K562 (cell line): ENCODE results near the gene PSMC1. TPM values are rescaled to one million over a fixed set of nuclear protein-coding genes. Genes with fewer than 3 reads are reported as not detected.
A peak's percentile ranks its signal among the peaks of the same experiment; 100 is the strongest.

Source experiments
- EGR1 ChIP-seq: fragments of 450-650 bp; conservative IDR thresholded peaks from 2 replicates; pipeline ENCODE4 v1.6.1; 2017; ENCODE audit warnings: mild to moderate bottlenecking
- EWSR1 ChIP-seq: fragments of 450-650 bp; IDR thresholded peaks from 2 replicates; pipeline ENCODE4 v1.6.1; 2018; ENCODE audit warnings: borderline replicate concordance, mild to moderate bottlenecking, low read depth, moderate library complexity; ENCODE audit not compliant: partially characterized antibody
- HNRNPL ChIP-seq: fragments of 200-400 bp; formaldehyde crosslinking; IDR thresholded peaks from 2 replicates; pipeline ENCODE4 v1.6.1; 2017; ENCODE audit warnings: low read depth, mild to moderate bottlenecking, low read length
- KAT2B ChIP-seq: IDR thresholded peaks from one replicate; pipeline ENCODE4 v1.6.1; 2012; ENCODE audit warnings: low read depth, mild to moderate bottlenecking, control low read depth, inconsistent platforms, low read length, moderate library complexity
- NFRKB ChIP-seq: fragments of 450-650 bp; IDR thresholded peaks from 2 replicates; pipeline ENCODE4 v1.6.1; 2016; ENCODE audit warnings: low read depth
- RNF2 ChIP-seq: sonication (generic); IDR thresholded peaks from 2 replicates; pipeline ENCODE4 v1.6.1; 2016
- SLC30A9 ChIP-seq: fragments of 250-450 bp; sonication (Bioruptor Pico); IDR thresholded peaks from 2 replicates; pipeline ENCODE4 v1.8.0; 2022; ENCODE audit warnings: mild to moderate bottlenecking, moderate library complexity
- TOE1 ChIP-seq, 2 experiments: fragments of 450-650 bp in 1 of 2; sonication (generic) in 1 of 2; formaldehyde crosslinking in 1 of 2; IDR thresholded peaks; 2 replicates each; pipeline versions ENCODE4 v1.7.1 to v1.8.0; 2016 to 2022; ENCODE audit warnings: borderline replicate concordance in 2 of 2, mild to moderate bottlenecking in 2 of 2, antibody characterized with exemption in 1 of 2, inconsistent platforms in 1 of 2, low read depth in 1 of 2, missing genetic modification reagents in 1 of 2, moderate library complexity in 1 of 2
- polyA plus RNA-seq, 8 experiments: library from polyadenylated mRNA; depleted of rRNA in 4 of 8; stranded (reverse) in 5 of 8; unstranded in 3 of 8; fragments of >200 nt; fragmentation: Nextera tagmentation in 2 of 8; fragmentation: Illumina TruSeq in 1 of 8; extraction: Ambion mirVana in 2 of 8; extraction: Trizol in 1 of 8; gene quantifications; 2 replicates each; pipeline versions ENCODE4 v1.2.1 to v1.2.3, GENCODE V29; 2011 to 2014; ENCODE audit warnings: inconsistent platforms in 1 of 8, missing spikeins in 1 of 8
- total RNA-seq, 7 experiments: library from RNA; depleted of rRNA in 6 of 7; stranded (reverse); fragments of >200 nt in 6 of 7; fragmentation: Illumina TruSeq in 2 of 7; extraction: Trizol in 2 of 7; gene quantifications; 2 replicates each; pipeline versions ENCODE4 v1.2.1 to v1.2.3, GENCODE V29; 2011 to 2021; ENCODE audit warnings: low replicate concordance in 1 of 7
- TF ChIP-seq, protein P1 (sequence below), 3 experiments: fragments of 200-800 bp in 1 of 3; sonication (Bioruptor generic) in 1 of 3; sonication (generic) in 1 of 3; formaldehyde crosslinking in 1 of 3; IDR thresholded peaks; 2 replicates each; pipeline versions ENCODE4 v1.6.1 to v1.8.0; 2016 to 2022; ENCODE audit warnings: mild to moderate bottlenecking in 2 of 3, missing compliant biosample characterization in 2 of 3, missing genetic modification characterization in 2 of 3, missing genetic modification reagents in 1 of 3
- TF ChIP-seq, protein P2 (sequence below), 2 experiments: fragments of 450-650 bp in 1 of 2; sonication (generic) in 1 of 2; formaldehyde crosslinking in 1 of 2; IDR thresholded peaks in 1 of 2; conservative IDR thresholded peaks in 1 of 2; 2 replicates each; pipeline versions ENCODE4 v1.6.1 to v1.8.1; 2016 to 2023; ENCODE audit warnings: mild to moderate bottlenecking in 2 of 2, moderate library complexity in 2 of 2, inconsistent platforms in 1 of 2, missing genetic modification reagents in 1 of 2
- TF ChIP-seq, protein P3 (sequence below): IDR thresholded peaks from 2 replicates; pipeline ENCODE4 v1.6.1; 2011; ENCODE audit not compliant: insufficient read length; ENCODE audit errors: extremely low read depth
- TF ChIP-seq, protein P4 (sequence below): sonication (generic); formaldehyde crosslinking; IDR thresholded peaks from 2 replicates; pipeline ENCODE4 v1.8.0; 2022; ENCODE audit warnings: missing genetic modification reagents, mild to moderate bottlenecking, borderline replicate concordance
- TF ChIP-seq, protein P5 (sequence below): fragments of 250-450 bp; sonication (Bioruptor Pico); IDR thresholded peaks from 2 replicates; pipeline ENCODE4 v1.8.0; 2022; ENCODE audit warnings: inconsistent platforms
- TF ChIP-seq, protein P6 (sequence below): sonication (generic); formaldehyde crosslinking; IDR thresholded peaks from 2 replicates; pipeline ENCODE4 v1.9.0; 2022; ENCODE audit warnings: mild to moderate bottlenecking, missing genetic modification reagents

PSMC1 gene
- total and polyA plus RNA-seq, 9 of the 15 experiments (the other 6 are each of a cell fraction or from before 2014, with no cell fraction given) = 87.8 to 276 (median 165) TPM

DNA sequence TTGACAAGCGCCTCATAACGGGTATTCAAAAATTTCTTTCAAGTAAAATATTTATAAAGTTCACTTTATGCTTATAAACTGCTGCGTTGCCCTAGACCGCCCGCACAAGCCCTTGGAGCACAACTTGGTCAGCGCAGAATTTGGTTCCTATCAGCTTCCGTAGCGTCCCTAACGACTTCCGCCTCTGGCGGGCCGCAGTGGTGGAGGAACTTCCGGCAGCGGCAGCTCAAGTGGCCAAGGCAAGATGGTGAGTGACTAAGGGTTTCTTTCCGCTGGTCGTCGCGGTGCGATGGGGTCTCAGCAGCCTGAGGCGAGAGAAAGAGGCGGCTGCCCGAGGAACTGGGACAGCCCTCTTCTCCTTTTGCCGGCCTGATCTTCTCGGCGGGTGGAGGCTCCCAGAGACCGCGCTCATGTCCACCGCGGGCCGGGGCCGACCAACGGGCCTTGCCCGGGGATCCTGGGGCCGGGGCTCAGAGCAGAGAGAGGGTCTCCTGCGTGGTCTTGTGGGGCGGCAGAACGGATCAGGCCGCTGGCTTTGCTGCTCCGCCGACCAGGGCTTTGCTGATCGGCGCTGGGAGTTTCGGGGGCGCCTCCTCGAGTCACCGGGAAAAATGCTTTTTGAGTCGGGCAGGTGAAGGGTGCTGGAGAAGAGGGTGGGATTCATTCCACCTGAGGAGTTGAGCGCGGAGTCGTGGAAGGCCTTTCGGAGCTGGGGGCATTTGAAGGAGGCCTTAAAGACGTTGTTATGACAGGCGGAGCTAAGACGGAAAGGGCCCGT is at the start of gene PSMC1 (continued):
- TF ChIP-seq, protein P1, sequence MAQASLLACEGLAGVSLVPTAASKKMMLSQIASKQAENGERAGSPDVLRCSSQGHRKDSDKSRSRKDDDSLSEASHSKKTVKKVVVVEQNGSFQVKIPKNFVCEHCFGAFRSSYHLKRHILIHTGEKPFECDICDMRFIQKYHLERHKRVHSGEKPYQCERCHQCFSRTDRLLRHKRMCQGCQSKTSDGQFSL (CRISPR knock-in tag; IDR thresholded peaks at IDR 0.05) = no peak
- TF ChIP-seq, protein P1 (tag; IDR thresholded peaks at IDR 0.05) = no peak
- TF ChIP-seq EGR1 = no peak
- no peak for TF ChIP-seq KAT2B
- TF ChIP-seq, protein P2, sequence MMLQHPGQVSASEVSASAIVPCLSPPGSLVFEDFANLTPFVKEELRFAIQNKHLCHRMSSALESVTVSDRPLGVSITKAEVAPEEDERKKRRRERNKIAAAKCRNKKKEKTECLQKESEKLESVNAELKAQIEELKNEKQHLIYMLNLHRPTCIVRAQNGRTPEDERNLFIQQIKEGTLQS (IDR thresholded peaks at IDR 0.05) = no peak
- TF ChIP-seq, protein P2 (CRISPR knock-in tag; conservative IDR thresholded peaks at IDR 0.05) = peak; percentile 49; the same call in 1 of the 2 replicates
- TF ChIP-seq, protein P3, sequence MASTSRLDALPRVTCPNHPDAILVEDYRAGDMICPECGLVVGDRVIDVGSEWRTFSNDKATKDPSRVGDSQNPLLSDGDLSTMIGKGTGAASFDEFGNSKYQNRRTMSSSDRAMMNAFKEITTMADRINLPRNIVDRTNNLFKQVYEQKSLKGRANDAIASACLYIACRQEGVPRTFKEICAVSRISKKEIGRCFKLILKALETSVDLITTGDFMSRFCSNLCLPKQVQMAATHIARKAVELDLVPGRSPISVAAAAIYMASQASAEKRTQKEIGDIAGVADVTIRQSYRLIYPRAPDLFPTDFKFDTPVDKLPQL = no peak
- peak; percentile 26; the same call in 1 of the 2 replicates for TF ChIP-seq TOE1 (IDR thresholded peaks at IDR 0.05; ENCODE audit: borderline replicate concordance)
- no peak for TF ChIP-seq TOE1 (CRISPR knock-in tag; IDR thresholded peaks at IDR 0.05; ENCODE audit: borderline replicate concordance, low read depth)
- no peak for TF ChIP-seq EWSR1
- TF ChIP-seq, protein P4, sequence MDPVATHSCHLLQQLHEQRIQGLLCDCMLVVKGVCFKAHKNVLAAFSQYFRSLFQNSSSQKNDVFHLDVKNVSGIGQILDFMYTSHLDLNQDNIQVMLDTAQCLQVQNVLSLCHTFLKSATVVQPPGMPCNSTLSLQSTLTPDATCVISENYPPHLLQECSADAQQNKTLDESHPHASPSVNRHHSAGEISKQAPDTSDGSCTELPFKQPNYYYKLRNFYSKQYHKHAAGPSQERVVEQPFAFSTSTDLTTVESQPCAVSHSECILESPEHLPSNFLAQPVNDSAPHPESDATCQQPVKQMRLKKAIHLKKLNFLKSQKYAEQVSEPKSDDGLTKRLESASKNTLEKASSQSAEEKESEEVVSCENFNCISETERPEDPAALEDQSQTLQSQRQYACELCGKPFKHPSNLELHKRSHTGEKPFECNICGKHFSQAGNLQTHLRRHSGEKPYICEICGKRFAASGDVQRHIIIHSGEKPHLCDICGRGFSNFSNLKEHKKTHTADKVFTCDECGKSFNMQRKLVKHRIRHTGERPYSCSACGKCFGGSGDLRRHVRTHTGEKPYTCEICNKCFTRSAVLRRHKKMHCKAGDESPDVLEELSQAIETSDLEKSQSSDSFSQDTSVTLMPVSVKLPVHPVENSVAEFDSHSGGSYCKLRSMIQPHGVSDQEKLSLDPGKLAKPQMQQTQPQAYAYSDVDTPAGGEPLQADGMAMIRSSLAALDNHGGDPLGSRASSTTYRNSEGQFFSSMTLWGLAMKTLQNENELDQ = no peak
- TF ChIP-seq SLC30A9 = no peak
- TF ChIP-seq, protein P5, sequence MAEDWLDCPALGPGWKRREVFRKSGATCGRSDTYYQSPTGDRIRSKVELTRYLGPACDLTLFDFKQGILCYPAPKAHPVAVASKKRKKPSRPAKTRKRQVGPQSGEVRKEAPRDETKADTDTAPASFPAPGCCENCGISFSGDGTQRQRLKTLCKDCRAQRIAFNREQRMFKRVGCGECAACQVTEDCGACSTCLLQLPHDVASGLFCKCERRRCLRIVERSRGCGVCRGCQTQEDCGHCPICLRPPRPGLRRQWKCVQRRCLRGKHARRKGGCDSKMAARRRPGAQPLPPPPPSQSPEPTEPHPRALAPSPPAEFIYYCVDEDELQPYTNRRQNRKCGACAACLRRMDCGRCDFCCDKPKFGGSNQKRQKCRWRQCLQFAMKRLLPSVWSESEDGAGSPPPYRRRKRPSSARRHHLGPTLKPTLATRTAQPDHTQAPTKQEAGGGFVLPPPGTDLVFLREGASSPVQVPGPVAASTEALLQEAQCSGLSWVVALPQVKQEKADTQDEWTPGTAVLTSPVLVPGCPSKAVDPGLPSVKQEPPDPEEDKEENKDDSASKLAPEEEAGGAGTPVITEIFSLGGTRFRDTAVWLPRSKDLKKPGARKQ (CRISPR knock-in tag) = no peak
- TF ChIP-seq, protein P6, sequence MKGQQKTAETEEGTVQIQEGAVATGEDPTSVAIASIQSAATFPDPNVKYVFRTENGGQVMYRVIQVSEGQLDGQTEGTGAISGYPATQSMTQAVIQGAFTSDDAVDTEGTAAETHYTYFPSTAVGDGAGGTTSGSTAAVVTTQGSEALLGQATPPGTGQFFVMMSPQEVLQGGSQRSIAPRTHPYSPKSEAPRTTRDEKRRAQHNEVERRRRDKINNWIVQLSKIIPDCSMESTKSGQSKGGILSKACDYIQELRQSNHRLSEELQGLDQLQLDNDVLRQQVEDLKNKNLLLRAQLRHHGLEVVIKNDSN = no peak
- no peak for TF ChIP-seq RNF2
- no peak for TF ChIP-seq HNRNPL
- peak; percentile 81 for TF ChIP-seq NFRKB
